ENCODE data around the gene GP2.

DNA sequence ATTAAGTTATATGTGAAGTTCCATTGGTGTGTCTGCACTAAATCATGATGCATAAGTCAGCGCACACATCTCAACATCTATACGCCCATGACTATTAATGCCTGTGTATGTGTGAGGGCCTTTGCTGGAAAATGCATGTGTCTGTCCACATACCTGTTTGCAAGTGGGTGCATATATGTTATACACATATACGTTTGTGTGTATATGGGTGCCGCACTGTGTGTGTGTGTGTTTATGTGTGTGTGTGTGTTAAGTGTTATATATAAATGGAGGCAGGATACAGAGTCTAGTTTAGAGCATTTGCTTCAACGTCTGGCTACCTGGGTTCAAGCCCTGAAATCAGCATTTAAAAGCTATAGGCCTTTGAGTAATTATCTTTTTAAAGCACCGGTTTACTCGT lies 19.5 kb downstream of the GP2 start:
- TF ChIP-seq, protein P1, sequence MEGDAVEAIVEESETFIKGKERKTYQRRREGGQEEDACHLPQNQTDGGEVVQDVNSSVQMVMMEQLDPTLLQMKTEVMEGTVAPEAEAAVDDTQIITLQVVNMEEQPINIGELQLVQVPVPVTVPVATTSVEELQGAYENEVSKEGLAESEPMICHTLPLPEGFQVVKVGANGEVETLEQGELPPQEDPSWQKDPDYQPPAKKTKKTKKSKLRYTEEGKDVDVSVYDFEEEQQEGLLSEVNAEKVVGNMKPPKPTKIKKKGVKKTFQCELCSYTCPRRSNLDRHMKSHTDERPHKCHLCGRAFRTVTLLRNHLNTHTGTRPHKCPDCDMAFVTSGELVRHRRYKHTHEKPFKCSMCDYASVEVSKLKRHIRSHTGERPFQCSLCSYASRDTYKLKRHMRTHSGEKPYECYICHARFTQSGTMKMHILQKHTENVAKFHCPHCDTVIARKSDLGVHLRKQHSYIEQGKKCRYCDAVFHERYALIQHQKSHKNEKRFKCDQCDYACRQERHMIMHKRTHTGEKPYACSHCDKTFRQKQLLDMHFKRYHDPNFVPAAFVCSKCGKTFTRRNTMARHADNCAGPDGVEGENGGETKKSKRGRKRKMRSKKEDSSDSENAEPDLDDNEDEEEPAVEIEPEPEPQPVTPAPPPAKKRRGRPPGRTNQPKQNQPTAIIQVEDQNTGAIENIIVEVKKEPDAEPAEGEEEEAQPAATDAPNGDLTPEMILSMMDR (IDR thresholded peaks at IDR 0.05) = no peak
- TF ChIP-seq POLR2AphosphoS5 (IDR thresholded peaks at IDR 0.05) (no peak), POLR2A (IDR thresholded peaks at IDR 0.05) (no peak)
